H1 (cell line): ENCODE measurements around the gene FOXD2. TPM values are rescaled to one million over a fixed set of nuclear protein-coding genes. Genes with fewer than 3 reads are reported as not detected.

Experiments used
- JUN ChIP-seq: IDR thresholded peaks from 2 replicates; pipeline ENCODE4 v1.6.1; 2011; ENCODE audit warnings: low read depth, mild to moderate bottlenecking, improper control_type of control experiment, low read length
- POLR2AphosphoS5 ChIP-seq: IDR thresholded peaks from 2 replicates; pipeline ENCODE4 v1.6.1; 2011; ENCODE audit warnings: low read depth, low read length
- SIX5 ChIP-seq: IDR thresholded peaks from 2 replicates; pipeline ENCODE4 v1.6.1; 2011; ENCODE audit warnings: mild to moderate bottlenecking, low read depth, low read length
- TBP ChIP-seq: IDR thresholded peaks from 2 replicates; pipeline ENCODE4 v1.6.1; 2011; ENCODE audit warnings: low read depth, low read length, improper control_type of control experiment
- TEAD4 ChIP-seq: IDR thresholded peaks from 2 replicates; pipeline ENCODE4 v1.6.1; 2012; ENCODE audit warnings: low read depth, low read length, inconsistent platforms, mixed read lengths
- YY1 ChIP-seq: IDR thresholded peaks from 2 replicates; pipeline ENCODE4 v1.6.1; 2011; ENCODE audit warnings: low read depth, mild to moderate bottlenecking, low read length
- polyA plus RNA-seq, 7 experiments: library from polyadenylated mRNA; depleted of rRNA in 3 of 7; stranded (reverse) in 5 of 7; unstranded in 2 of 7; fragments of >200 nt in 5 of 7; fragments of 200-250 nt in 2 of 7; gene quantifications; 1 replicate in 5 of 7; 2 replicates in 1 of 7; 4 replicates in 1 of 7; pipeline versions ENCODE4 v1.2.1 to v1.2.3, GENCODE V29; 2011 to 2013; ENCODE audit warnings: missing spikeins in 2 of 7, mixed read lengths in 2 of 7
- total RNA-seq: library from RNA; stranded (reverse); fragmentation: NEBNext Ultra II Directional; extraction: Animal tissue kit (Norgen Biotek cat#: 25700); gene quantifications from 2 replicates; pipeline ENCODE4 v1.2.1, GENCODE V29; 2021
- TF ChIP-seq, protein P1 (sequence below): fragments of 300-600 bp; sonication (generic); IDR thresholded peaks from 2 replicates; pipeline ENCODE4 v1.7.1; 2012; ENCODE audit warnings: low read length, moderate library complexity, mild to moderate bottlenecking, inconsistent platforms; ENCODE audit not compliant: insufficient replicate concordance
- TF ChIP-seq, protein P2 (sequence below): IDR thresholded peaks from 2 replicates; pipeline ENCODE4 v1.6.1; 2012; ENCODE audit warnings: low read length, inconsistent platforms

Gene FOXD2
- total and polyA plus RNA-seq, 2 of the 8 experiments (the other 6 are each of a cell fraction or from before 2014, with no cell fraction given): not detected

- TF ChIP-seq, protein P1, sequence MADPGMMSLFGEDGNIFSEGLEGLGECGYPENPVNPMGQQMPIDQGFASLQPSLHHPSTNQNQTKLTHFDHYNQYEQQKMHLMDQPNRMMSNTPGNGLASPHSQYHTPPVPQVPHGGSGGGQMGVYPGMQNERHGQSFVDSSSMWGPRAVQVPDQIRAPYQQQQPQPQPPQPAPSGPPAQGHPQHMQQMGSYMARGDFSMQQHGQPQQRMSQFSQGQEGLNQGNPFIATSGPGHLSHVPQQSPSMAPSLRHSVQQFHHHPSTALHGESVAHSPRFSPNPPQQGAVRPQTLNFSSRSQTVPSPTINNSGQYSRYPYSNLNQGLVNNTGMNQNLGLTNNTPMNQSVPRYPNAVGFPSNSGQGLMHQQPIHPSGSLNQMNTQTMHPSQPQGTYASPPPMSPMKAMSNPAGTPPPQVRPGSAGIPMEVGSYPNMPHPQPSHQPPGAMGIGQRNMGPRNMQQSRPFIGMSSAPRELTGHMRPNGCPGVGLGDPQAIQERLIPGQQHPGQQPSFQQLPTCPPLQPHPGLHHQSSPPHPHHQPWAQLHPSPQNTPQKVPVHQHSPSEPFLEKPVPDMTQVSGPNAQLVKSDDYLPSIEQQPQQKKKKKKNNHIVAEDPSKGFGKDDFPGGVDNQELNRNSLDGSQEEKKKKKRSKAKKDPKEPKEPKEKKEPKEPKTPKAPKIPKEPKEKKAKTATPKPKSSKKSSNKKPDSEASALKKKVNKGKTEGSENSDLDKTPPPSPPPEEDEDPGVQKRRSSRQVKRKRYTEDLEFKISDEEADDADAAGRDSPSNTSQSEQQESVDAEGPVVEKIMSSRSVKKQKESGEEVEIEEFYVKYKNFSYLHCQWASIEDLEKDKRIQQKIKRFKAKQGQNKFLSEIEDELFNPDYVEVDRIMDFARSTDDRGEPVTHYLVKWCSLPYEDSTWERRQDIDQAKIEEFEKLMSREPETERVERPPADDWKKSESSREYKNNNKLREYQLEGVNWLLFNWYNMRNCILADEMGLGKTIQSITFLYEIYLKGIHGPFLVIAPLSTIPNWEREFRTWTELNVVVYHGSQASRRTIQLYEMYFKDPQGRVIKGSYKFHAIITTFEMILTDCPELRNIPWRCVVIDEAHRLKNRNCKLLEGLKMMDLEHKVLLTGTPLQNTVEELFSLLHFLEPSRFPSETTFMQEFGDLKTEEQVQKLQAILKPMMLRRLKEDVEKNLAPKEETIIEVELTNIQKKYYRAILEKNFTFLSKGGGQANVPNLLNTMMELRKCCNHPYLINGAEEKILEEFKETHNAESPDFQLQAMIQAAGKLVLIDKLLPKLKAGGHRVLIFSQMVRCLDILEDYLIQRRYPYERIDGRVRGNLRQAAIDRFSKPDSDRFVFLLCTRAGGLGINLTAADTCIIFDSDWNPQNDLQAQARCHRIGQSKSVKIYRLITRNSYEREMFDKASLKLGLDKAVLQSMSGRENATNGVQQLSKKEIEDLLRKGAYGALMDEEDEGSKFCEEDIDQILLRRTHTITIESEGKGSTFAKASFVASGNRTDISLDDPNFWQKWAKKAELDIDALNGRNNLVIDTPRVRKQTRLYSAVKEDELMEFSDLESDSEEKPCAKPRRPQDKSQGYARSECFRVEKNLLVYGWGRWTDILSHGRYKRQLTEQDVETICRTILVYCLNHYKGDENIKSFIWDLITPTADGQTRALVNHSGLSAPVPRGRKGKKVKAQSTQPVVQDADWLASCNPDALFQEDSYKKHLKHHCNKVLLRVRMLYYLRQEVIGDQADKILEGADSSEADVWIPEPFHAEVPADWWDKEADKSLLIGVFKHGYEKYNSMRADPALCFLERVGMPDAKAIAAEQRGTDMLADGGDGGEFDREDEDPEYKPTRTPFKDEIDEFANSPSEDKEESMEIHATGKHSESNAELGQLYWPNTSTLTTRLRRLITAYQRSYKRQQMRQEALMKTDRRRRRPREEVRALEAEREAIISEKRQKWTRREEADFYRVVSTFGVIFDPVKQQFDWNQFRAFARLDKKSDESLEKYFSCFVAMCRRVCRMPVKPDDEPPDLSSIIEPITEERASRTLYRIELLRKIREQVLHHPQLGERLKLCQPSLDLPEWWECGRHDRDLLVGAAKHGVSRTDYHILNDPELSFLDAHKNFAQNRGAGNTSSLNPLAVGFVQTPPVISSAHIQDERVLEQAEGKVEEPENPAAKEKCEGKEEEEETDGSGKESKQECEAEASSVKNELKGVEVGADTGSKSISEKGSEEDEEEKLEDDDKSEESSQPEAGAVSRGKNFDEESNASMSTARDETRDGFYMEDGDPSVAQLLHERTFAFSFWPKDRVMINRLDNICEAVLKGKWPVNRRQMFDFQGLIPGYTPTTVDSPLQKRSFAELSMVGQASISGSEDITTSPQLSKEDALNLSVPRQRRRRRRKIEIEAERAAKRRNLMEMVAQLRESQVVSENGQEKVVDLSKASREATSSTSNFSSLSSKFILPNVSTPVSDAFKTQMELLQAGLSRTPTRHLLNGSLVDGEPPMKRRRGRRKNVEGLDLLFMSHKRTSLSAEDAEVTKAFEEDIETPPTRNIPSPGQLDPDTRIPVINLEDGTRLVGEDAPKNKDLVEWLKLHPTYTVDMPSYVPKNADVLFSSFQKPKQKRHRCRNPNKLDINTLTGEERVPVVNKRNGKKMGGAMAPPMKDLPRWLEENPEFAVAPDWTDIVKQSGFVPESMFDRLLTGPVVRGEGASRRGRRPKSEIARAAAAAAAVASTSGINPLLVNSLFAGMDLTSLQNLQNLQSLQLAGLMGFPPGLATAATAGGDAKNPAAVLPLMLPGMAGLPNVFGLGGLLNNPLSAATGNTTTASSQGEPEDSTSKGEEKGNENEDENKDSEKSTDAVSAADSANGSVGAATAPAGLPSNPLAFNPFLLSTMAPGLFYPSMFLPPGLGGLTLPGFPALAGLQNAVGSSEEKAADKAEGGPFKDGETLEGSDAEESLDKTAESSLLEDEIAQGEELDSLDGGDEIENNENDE: no peak
- TF ChIP-seq, protein P2, sequence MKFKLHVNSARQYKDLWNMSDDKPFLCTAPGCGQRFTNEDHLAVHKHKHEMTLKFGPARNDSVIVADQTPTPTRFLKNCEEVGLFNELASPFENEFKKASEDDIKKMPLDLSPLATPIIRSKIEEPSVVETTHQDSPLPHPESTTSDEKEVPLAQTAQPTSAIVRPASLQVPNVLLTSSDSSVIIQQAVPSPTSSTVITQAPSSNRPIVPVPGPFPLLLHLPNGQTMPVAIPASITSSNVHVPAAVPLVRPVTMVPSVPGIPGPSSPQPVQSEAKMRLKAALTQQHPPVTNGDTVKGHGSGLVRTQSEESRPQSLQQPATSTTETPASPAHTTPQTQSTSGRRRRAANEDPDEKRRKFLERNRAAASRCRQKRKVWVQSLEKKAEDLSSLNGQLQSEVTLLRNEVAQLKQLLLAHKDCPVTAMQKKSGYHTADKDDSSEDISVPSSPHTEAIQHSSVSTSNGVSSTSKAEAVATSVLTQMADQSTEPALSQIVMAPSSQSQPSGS: no peak
- TF ChIP-seq JUN (no peak), TBP (no peak), POLR2AphosphoS5 (no peak), YY1 (no peak), TEAD4 (no peak), SIX5 (no peak)
Measured at GRCh38 chr1:47420547-47420946, 17.3 kb upstream of the FOXD2 start (continued).
